ENCODE data around the gene ABCC5.
"Not testable (repeated sequence)": the region's sequence is repeated elsewhere in the genome, so short reads cannot be mapped to it uniquely, and the experiment has no call there.

Gene ABCC5

DNA sequence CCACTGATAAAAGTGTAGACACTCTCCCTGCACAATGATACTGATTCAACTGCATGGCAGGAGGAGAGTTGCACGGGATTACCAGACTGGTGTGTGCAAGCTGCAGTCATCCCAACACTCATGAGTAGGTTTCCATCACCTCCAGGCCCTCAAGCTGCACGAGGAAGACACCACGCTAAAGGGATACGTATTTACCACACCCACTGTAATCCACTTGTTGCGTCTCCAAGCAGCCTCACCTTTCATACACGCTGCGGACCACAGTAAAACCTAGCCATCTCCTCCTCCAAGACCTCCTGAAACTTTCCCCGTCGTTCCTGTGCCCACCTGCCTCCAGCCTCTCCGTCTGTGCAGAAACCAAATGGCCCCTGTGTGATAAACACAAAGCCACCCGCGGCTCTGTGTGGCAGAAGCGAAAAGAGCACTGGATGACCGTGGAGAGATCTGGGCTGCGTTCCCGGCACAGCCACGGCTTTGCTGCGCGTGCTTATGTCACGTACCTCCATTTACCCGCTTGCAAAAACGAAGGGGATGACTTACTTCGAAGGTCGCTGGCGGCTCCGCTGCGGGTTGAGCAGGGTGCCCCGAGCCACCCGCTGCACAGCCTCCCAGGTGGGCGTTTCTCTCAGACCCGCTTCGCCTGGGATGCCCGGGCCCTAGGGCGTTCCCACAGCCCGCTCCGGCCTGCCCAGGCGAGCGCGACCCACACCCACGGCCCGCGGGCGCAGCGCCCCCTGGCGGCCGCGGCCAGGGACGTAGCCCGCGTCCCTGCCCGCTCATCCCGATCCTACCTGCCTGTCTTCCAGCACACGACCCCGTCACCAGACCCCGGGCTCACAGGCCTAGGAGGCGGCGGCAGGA, 643 bp downstream of the ABCC5 start:
- in situ Hi-C loops (cut with MboI; ENCODE audit: low sequenced_read_pairs) = no loop called here

- in situ Hi-C loops (cut with MboI; ENCODE audit: low sequenced_read_pairs) = no loop called here
Measured at GRCh38 chr3:184016169-184016570, 1.5 kb downstream of the ABCC5 start.

DNA sequence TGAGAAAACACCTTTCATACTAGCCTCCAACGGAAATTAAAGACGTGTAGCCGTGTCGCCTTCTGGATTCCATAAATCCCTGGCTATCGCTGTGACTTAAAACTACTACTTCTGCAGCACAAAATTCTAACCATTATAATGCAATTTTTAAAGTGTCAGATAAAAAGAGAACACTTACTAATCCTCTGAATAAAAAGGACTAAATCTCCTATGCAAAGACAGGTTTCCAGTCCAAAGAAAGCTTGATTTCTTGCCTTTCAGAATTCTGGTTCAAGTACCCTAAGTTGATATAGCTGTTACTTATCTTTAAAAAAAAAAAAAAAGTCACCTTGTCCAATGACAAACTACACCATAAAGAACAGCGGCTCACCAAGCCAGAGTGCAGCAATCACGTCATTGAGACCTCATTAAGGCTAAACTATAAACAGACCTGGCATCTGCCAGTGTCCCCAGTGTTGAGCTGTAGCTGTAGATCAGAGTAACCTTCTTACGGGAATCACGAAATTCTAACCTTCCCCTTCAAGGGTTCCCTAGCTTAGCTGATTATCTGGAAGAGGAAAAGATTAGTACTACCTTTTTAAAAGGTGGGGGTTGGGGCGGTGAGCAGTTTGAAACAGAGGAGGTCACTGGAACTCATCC, 2.2 kb downstream of the ABCC5 start:
- in situ Hi-C loops (cut with MboI; ENCODE audit: low sequenced_read_pairs) = no loop called here

GRCh38 chr3:184011937-184012889, 5.5 kb downstream of the ABCC5 start:
- in situ Hi-C loops (cut with MboI; ENCODE audit: low sequenced_read_pairs) = no loop called here

- in situ Hi-C loops (cut with MboI; ENCODE audit: low sequenced_read_pairs) = no loop called here
Measured at GRCh38 chr3:184011230-184011876, 6.3 kb downstream of the ABCC5 start.

DNA sequence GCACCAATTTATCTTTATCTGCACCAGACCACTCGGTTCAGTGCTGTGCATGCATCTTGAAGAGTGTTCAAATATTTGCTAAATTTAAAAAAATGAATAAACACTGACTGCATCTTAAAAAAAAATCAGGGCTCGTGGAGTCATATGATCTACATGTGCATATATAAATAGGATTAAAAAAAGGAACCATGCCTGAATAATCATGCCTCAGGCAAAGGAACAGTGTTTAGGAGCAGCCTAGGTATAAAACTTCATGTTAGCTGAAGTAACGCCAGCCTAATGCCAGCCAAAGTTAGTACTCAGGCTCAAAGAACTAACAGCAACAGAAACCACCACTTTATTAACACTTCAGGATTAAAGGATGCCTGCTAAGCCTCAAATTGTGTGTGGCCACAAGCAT, 9.5 kb downstream of the ABCC5 start:
- in situ Hi-C loops (cut with MboI; ENCODE audit: low sequenced_read_pairs) = no loop called here

- in situ Hi-C loops (cut with MboI; ENCODE audit: low sequenced_read_pairs) = not testable (repeated sequence)
Measured at GRCh38 chr3:184007143-184007813, 10.4 kb downstream of the ABCC5 start.

GRCh38 chr3:184005941-184006507, 11.7 kb downstream of the ABCC5 start:
- in situ Hi-C loops (cut with MboI; ENCODE audit: low sequenced_read_pairs) = no loop called here

DNA sequence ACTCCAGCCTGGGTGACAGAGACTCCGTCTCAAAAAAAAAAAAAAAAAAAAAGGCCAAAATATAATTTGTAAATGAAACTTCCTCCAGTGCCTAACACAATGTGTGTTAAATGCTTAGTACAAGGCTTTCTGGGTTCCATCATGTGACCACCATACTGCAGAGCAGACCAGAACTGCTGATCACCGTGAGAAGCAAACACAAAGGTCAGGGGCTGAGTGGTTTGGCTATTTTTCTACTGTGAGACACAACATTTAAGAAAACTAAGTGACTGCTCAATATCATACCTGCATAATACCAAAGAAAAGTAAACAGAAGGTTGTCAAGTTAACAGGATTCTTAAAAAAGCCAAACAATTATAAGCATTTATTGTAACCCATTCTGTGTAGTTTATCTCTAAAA, 13.2 kb downstream of the ABCC5 start:
- in situ Hi-C loops (cut with MboI; ENCODE audit: low sequenced_read_pairs) = no loop called here

DNA sequence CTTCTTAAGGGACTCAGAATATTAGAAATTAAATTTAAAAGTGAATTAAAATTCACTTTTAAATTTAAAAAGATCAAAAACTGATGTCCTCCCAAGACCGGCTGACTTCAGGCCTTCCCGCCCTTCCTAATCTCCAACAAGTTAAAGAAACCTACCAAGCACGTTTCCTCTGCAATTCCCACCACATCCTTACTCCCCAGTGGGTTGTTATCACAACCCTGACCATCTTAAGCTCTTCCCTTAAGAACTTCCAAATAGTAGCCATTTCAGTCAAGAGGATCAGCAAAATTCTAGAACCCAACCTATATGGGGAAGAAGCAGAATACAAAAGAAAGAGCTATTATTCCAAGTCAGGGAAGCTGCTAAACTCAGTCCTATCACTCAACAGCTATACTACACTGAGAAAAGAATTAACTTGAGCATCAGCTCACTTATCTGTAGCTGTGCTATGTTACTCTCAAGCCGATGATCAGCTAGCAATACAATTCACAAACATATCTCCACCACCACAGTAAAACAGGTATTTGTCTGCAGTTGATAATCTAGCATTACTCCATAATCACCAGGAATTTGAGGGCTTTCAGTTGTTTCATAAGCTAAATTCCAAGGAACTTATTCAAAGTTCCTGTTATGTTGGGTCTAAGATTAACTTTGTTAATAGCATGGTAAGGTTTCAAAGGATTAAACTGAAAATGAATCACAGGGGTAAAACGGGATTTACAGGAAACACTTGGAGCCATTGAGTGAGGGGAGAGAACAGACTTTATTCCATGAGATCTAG, 14.3 kb downstream of the ABCC5 start:
- in situ Hi-C loops (cut with MboI; ENCODE audit: low sequenced_read_pairs) = no loop called here

- in situ Hi-C loops (cut with MboI; ENCODE audit: low sequenced_read_pairs) = no loop called here
Measured at GRCh38 chr3:184002469-184002868, 15.2 kb downstream of the ABCC5 start.

DNA sequence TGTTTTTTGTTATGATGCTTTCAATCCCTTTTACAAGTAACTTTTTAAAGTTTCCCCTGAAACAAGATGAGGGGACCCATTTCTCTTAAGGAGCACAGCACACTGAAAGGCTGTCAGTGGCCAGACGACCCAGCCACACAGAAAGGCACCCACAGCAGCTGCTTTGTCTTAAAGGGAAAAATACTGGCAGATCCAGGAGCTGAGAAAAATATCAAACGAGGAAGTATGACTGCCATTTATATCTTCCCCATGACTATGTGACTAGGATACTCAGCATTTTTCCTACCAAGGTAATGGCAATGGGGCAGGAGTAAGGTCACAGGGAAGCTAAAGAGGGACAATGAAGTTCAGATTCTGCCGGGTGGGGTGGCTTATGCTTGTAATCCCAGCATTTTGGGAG, 15.9 kb downstream of the ABCC5 start:
- in situ Hi-C loops (cut with MboI; ENCODE audit: low sequenced_read_pairs) = no loop called here

DNA sequence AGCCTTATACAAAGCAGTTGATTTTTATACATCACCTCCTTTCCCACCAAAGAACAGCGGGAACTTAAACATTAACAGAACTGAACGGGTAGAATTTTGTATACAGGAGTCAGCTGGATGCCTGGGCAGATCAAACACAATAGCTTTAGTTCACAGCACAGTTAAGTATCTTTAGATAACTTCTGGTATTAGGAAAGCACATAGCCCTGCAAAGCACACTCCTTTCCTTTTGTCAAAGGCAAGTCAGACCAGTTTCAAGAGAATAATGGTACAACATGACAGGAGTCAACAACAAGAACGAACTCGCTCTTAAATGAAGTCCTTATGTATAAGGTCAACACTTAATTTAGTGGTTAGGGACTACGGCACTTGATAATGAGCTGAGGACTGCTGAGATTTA, 26.3 kb downstream of the ABCC5 start:
- in situ Hi-C loops (cut with MboI; ENCODE audit: low sequenced_read_pairs) = no loop called here

DNA sequence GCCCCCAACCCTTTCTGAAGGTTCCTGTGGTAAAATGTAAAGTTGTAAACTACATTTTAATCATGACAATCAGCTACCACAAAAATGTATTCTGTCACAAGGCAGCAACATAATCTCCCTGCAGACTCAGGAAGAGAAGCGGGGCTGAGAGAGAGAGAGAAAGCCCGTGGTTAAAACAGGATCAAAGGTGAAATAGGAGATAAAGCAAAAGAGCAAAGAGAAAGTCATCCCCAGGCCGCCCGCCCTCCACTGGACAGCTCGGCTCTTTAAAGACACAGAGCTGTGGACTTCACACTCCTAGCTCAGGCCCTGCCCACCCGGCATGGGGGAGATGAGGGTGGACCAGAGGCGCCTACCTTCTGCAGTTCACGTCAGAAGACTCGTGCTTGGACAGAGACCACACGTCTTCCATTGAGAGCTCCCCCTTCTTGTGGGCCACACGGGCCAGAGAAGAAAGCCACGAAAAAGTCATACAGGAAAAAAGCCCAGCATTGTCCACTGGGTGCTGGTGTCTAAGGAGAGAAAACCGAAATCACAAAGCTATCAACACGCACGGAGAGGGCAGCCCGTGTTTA, 29.4 kb downstream of the ABCC5 start:
- in situ Hi-C loops (cut with MboI; ENCODE audit: low sequenced_read_pairs) = no loop called here

DNA sequence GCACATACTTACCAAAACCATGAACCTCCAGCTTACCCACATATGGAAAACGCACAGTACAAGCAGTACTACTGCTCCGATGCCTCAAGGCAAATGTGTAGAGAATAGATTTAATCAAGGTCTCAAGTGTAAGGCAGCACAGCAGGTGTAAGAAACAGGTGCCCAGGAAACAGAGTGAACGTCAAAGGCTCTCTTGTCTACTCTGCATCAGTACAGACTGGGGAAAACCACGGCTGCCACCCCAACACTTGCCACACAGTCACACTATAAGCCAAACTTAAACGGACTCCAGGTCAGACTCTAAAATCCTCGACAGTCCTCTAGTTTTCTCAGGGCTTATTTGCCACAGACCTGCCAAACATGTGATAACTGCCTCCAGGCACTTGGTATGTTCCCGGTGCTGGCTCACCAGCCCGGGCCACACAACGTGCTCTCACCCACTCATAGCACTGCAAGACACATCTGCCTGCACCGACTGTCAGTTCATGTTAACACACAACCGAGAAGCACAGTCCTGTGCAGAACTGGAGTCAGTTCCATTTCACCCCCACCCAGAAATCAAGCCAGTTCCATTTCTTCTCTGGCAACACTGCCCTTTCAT, 30.6 kb downstream of the ABCC5 start:
- in situ Hi-C loops (cut with MboI; ENCODE audit: low sequenced_read_pairs) = no loop called here

DNA sequence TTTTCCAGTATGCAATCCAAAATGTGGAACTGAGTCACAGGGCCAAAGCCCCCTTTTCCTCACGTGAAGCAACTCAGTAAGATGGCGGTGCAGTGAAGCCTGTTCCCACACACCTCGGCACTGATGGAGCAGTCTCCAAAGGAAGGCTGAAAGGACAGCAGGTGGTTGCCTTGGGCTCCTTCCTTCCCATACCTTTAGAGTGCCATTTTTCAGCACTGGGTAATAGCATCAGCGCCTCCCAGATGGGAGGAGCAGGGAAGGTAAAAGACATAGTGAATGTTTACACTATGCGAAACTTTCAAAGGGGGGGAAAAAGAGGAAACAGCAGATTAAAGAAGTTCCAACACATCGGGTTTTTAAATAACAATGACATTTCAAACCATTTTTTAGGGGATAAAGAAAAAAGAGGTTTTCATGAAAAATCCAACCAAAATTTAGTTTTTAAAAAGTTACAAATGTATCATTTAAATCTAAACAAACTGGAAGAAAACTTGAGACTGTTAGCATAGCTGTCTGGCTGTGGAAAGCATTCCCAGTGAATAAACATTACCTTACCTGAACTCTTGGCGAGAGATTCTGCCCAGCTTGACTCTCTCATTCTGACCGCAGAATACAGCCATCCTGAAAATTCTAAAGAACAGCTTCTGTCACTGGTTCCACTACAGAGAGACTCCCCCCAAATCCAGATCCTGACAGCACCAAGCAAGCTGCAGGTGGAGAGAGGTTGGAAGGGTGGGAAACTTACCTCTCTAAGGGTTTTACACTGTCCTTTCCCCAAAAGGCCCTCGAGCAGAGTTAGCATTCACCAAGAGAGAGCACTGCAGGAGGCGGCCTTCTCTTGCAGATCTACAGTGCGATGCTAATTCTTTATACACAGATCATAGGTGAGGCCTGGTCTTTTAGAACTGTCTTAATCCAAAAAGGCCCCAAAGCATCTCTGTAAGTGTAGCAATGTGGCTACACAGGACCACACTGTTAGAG, 32.6 kb downstream of the ABCC5 start:
- in situ Hi-C loops (cut with MboI; ENCODE audit: low sequenced_read_pairs) = no loop called here

GRCh38 chr3:183984127-183984740, 33.5 kb downstream of the ABCC5 start:
- in situ Hi-C loops (cut with MboI; ENCODE audit: low sequenced_read_pairs) = no loop called here

Measured in hTERT RPE-1 (cell line).